HCT116 (cell line): ENCODE measurements around the gene TMCO4. TPM values are rescaled to one million over a fixed set of nuclear protein-coding genes. Genes with fewer than 3 reads are reported as not detected.

Experiments used
- ATAC-seq: fragments of 200-7000 bp; cut with Tn5 transposase; 2 replicates; pipeline ENCODE4 v1.9.1; 2020; ENCODE audit warnings: mild to moderate bottlenecking, moderate library complexity
- BruUV-seq: library from RNA; stranded (reverse); fragments of 400-500 nt; replicated peaks from 2 replicates; lab custom pipeline; 2021; lab: Mats Ljungman, UMichigan
- CTCF ChIA-PET: fragments of 300-600 bp; sonication (Branson Sonifier 250); formaldehyde crosslinking; loops from one replicate; lab custom pipeline; 2021; ENCODE audit warnings: antibody characterized with exemption; lab: Charles Lee
- POLR2A ChIA-PET: fragments of 300-600, 350-600 bp; sonication (Branson Sonifier 250); formaldehyde crosslinking; loops from one replicate; lab custom pipeline; 2021; ENCODE audit warnings: antibody characterized with exemption; lab: Charles Lee
- RAD21 ChIA-PET, 2 experiments: fragments of 300-600 bp; sonication (Branson Sonifier 250); formaldehyde crosslinking; loops; one replicate each; lab custom pipeline; 2023; ENCODE audit warnings: low total read pairs in 2 of 2; ENCODE audit not compliant: uncharacterized antibody in 2 of 2, unreplicated experiment in 2 of 2, low non-redundant PET in 1 of 2; lab: Charles Lee
- DNase-seq: peaks from one replicate; pipeline ENCODE4 v3.0.0-alpha.2; 2010; ENCODE audit warnings: low read depth, low spot score
- H2AFZ ChIP-seq: fragments of 200-600 bp; shearing (Covaris generic), sonication (generic); 2 replicates; pipeline ENCODE4 v1.6.1; 2017; ENCODE audit warnings: low read depth, mixed run types, mixed read lengths, antibody characterized with exemption, low read length; ENCODE audit not compliant: poor library complexity, severe bottlenecking
- H3K27ac ChIP-seq: 2 replicates; pipeline ENCODE4 v1.5.1; 2012; ENCODE audit warnings: low read depth, low read length
- H3K27me3 ChIP-seq: fragments of 200-600 bp; sonication (generic); 2 replicates; pipeline ENCODE4 v1.6.1; 2016; ENCODE audit warnings: mixed run types, low read length, mixed read lengths; ENCODE audit not compliant: insufficient read depth
- H3K36me3 ChIP-seq, 2 experiments: fragments of 200-500 bp in 1 of 2; fragments of 200-600 bp in 1 of 2; sonication (Bioruptor generic) in 1 of 2; sonication (generic) in 1 of 2; 2 replicates each; pipeline versions ENCODE4 v1.5.1 to v1.6.1; 2014 to 2016; ENCODE audit warnings: low read length in 2 of 2, inconsistent platforms in 1 of 2, mixed read lengths in 1 of 2, mixed run types in 1 of 2; ENCODE audit not compliant: insufficient read depth in 2 of 2, control insufficient read depth in 1 of 2
- H3K4me1 ChIP-seq, 2 experiments: fragments of 200-600 bp in 1 of 2; sonication (generic) in 1 of 2; 2 replicates each; pipeline versions ENCODE4 v1.5.1 to v1.6.1; 2012 to 2017; ENCODE audit warnings: low read length in 2 of 2, inconsistent platforms in 1 of 2, mild to moderate bottlenecking in 1 of 2, mixed read lengths in 1 of 2, mixed run types in 1 of 2, moderate library complexity in 1 of 2; ENCODE audit not compliant: insufficient read depth in 2 of 2, control insufficient read depth in 1 of 2
- H3K4me2 ChIP-seq: fragments of 200-600 bp; sonication (generic); 2 replicates; pipeline ENCODE4 v1.6.1; 2017; ENCODE audit warnings: mixed run types, low read length, mixed read lengths
- H3K4me3 ChIP-seq, 2 experiments: fragments of 200-600 bp in 1 of 2; sonication (generic) in 1 of 2; replicated peaks in 1 of 2; 2 replicates each; pipeline ENCODE4 v1.5.1; 2011 to 2016; ENCODE audit warnings: low read length in 2 of 2, control low read depth in 1 of 2, low read depth in 1 of 2, mild to moderate bottlenecking in 1 of 2, mixed read lengths in 1 of 2, mixed run types in 1 of 2
- H3K79me2 ChIP-seq: fragments of 200-600 bp; sonication (generic); 2 replicates; pipeline ENCODE4 v1.6.1; 2017; ENCODE audit warnings: mild to moderate bottlenecking, mixed run types, low read length, moderate library complexity, mixed read lengths; ENCODE audit not compliant: insufficient read depth
- H3K9ac ChIP-seq: fragments of 200-600 bp; sonication (generic); 2 replicates; pipeline ENCODE4 v1.6.1; 2016; ENCODE audit warnings: low read length, mixed read lengths
- H3K9me2 ChIP-seq: fragments of 200-600 bp; sonication (generic), shearing (Covaris generic); 2 replicates; pipeline ENCODE4 v1.6.1; 2017; ENCODE audit warnings: mixed run types, mild to moderate bottlenecking, moderate library complexity; ENCODE audit not compliant: insufficient read depth
- H3K9me3 ChIP-seq, 2 experiments: fragments of 200-500 bp in 1 of 2; fragments of 200-600 bp in 1 of 2; sonication (Bioruptor generic) in 1 of 2; sonication (generic) in 1 of 2; 2 replicates each; pipeline ENCODE4 v1.6.1; 2014 to 2017; ENCODE audit warnings: low read length in 2 of 2, mixed read lengths in 2 of 2, inconsistent platforms in 1 of 2, low read depth in 1 of 2, mild to moderate bottlenecking in 1 of 2, mixed run types in 1 of 2, moderate library complexity in 1 of 2; ENCODE audit not compliant: control insufficient read depth in 1 of 2, insufficient read depth in 1 of 2
- H4K20me1 ChIP-seq: fragments of 200-600 bp; sonication (generic), shearing (Covaris generic); 2 replicates; pipeline ENCODE4 v1.6.1; 2017; ENCODE audit warnings: mixed run types, mild to moderate bottlenecking, moderate library complexity; ENCODE audit not compliant: insufficient read depth
- ATF3 ChIP-seq: IDR thresholded peaks from 2 replicates; pipeline ENCODE4 v1.6.1; 2012
- CEBPB ChIP-seq: IDR thresholded peaks from 2 replicates; pipeline ENCODE4 v1.6.1; 2012; ENCODE audit warnings: low read depth
- CTCF ChIP-seq, 3 experiments: fragments of 200-600 bp in 1 of 3; sonication (generic) in 1 of 3; IDR thresholded peaks in 2 of 3; conservative IDR thresholded peaks in 1 of 3; 2 replicates each; pipeline ENCODE4 v1.5.1; 2012 to 2017; ENCODE audit warnings: low read depth in 2 of 3, low read length in 2 of 3, antibody characterized with exemption in 1 of 3, borderline replicate concordance in 1 of 3, control low read depth in 1 of 3, mild to moderate bottlenecking in 1 of 3, mixed read lengths in 1 of 3, mixed run types in 1 of 3, moderate library complexity in 1 of 3; ENCODE audit not compliant: insufficient read depth in 1 of 3
- EZH2 ChIP-seq: fragments of 200-600 bp; sonication (generic); IDR thresholded peaks from 2 replicates; pipeline ENCODE4 v1.6.1; 2017; ENCODE audit warnings: antibody characterized with exemption, mixed run types
- EZH2phosphoT487 ChIP-seq: fragments of 200-600 bp; IDR thresholded peaks from 2 replicates; pipeline ENCODE4 v1.6.1; 2018; ENCODE audit warnings: antibody characterized with exemption, borderline replicate concordance
- POLR2A ChIP-seq: IDR thresholded peaks from 2 replicates; pipeline ENCODE4 v1.7.0; 2011; ENCODE audit warnings: borderline replicate concordance; ENCODE audit not compliant: insufficient read depth, insufficient read length; ENCODE audit errors: extremely low read depth
- POLR2AphosphoS5 ChIP-seq: IDR thresholded peaks from 2 replicates; pipeline ENCODE4 v1.6.1; 2011; ENCODE audit warnings: mild to moderate bottlenecking, low read depth, low read length, moderate library complexity
- RAD21 ChIP-seq: IDR thresholded peaks from 2 replicates; pipeline ENCODE4 v1.6.1; 2012; ENCODE audit warnings: low read depth, mild to moderate bottlenecking
- SP1 ChIP-seq: IDR thresholded peaks from 2 replicates; pipeline ENCODE4 v1.6.1; 2012; ENCODE audit warnings: low read depth
- YY1 ChIP-seq: IDR thresholded peaks from 2 replicates; pipeline ENCODE4 v1.6.1; 2011; ENCODE audit warnings: low read length, low read depth, moderate library complexity, mild to moderate bottlenecking; ENCODE audit not compliant: insufficient replicate concordance; ENCODE audit errors: extremely low read depth
- ZFX ChIP-seq: fragments of 450-650 bp; IDR thresholded peaks from 2 replicates; pipeline ENCODE4 v1.6.1; 2017
- intact Hi-C: fragments of 100-400 bp; cut with micrococcal nuclease; formaldehyde crosslinking; loops from 2 replicates; pipeline ENCODE4 v1.10.0; 2022
- total RNA-seq: library from RNA; stranded (reverse); gene quantifications from one replicate; pipeline ENCODE4 v1.2.1, GENCODE V29; 2021; ENCODE audit not compliant: unreplicated experiment

Gene TMCO4
- total RNA-seq, 1 experiment from 2014 or later: 12.7 TPM

GRCh38 chr1:19828546-19828945 is 28.8 kb upstream of the TMCO4 start:
- no peak overlapping the region for H3K27ac ChIP-seq
- H4K20me1 ChIP-seq: no peaks in the 10 kb centered on the region
- DNase-seq: no peak
- RAD21 ChIA-PET: no interaction called here
- no peak overlapping the region for H3K4me2 ChIP-seq
- no peak overlapping the region for H3K9ac ChIP-seq
- no peaks in the 10 kb centered on the region for H3K27me3 ChIP-seq
- intact Hi-C loops: no loop called here
- H2AFZ ChIP-seq: no peak overlapping the region
- POLR2A ChIA-PET: interaction anchor here (0.9 kb wide), 1 partner anchor 53 kb away, joined by 3 read pairs; the partner anchor contains the start of gene OTUD3
- H3K4me1 ChIP-seq: peaks cover 0 to 11% of the 10 kb centered on the region in 2 experiments; a peak in 1 of 4 replicates
- BruUV-seq: no TSS peak
- CTCF ChIA-PET: no interaction called here
- no peaks in the 10 kb centered on the region for H3K9me3 ChIP-seq
- H3K36me3 ChIP-seq: no peaks in the 10 kb centered on the region
- H3K4me3 ChIP-seq: no peak overlapping the region
- TF ChIP-seq ATF3 (no peak), CEBPB (peak; percentile 8; the same call in 1 of the 2 replicates)
- H3K79me2 ChIP-seq: no peaks in the 10 kb centered on the region
- no peaks in the 10 kb centered on the region for H3K9me2 ChIP-seq
- ATAC-seq: no peak

- ATAC-seq: peak; percentile 61
- Histone ChIP-seq H3K27me3 (no peaks in the 10 kb centered on the region), H3K79me2 (no peaks in the 10 kb centered on the region)
- no TSS peak for BruUV-seq
- TF ChIP-seq EZH2: no peak
- no peak for TF ChIP-seq ZFX
- no peak for TF ChIP-seq POLR2AphosphoS5
- TF ChIP-seq YY1: no peak
- no peak for TF ChIP-seq POLR2A
- no peak for TF ChIP-seq SP1
- no peak for TF ChIP-seq CTCF (IDR thresholded peaks at IDR 0.05 in 2 of 3, conservative IDR thresholded peaks at IDR 0.05 in 1 of 3; ENCODE audit: borderline replicate concordance in 1 of 3, insufficient read depth in 1 of 3, low read depth in 2 of 3, low read length in 2 of 3)
- TF ChIP-seq EZH2phosphoT487: no peak
- no peak for TF ChIP-seq RAD21
- TF ChIP-seq, all 23 proteins: peak for 0
- H3K9me2 ChIP-seq: no peaks in the 10 kb centered on the region
- H3K27ac ChIP-seq: no peak overlapping the region
- no peaks in the 10 kb centered on the region for H3K9me3 ChIP-seq
- peaks cover 0 to 11% of the 10 kb centered on the region in 2 experiments; a peak in 1 of 4 replicates for H3K4me1 ChIP-seq
- H3K4me2 ChIP-seq: no peak overlapping the region
- ChIA-PET CTCF (no interaction called here), POLR2A (no interaction called here), RAD21 (no interaction called here)
- no peaks in the 10 kb centered on the region for H4K20me1 ChIP-seq
- H2AFZ ChIP-seq: no peak overlapping the region
- no peak for DNase-seq
- no peaks in the 10 kb centered on the region for H3K36me3 ChIP-seq
- no peak overlapping the region for H3K9ac ChIP-seq
- H3K4me3 ChIP-seq: no peak overlapping the region
- intact Hi-C loops: no loop called here
Measured at GRCh38 chr1:19825298-19825697, 25.6 kb upstream of the TMCO4 start.
